GM18507 (cell line): ENCODE measurements around the gene ARG2.

ENCODE experiments used
- DNase-seq: peaks from one replicate; pipeline ENCODE4 v3.0.0; 2011; ENCODE audit warnings: low read depth; ENCODE audit not compliant: insufficient read length; ENCODE audit errors: extremely low spot score
- FAIRE-seq: peaks from 2 replicates; lab custom pipeline; 2011; peaks lifted over from hg19 to GRCh38; lab: Jason Lieb, UNC

ARG2 gene

DNA sequence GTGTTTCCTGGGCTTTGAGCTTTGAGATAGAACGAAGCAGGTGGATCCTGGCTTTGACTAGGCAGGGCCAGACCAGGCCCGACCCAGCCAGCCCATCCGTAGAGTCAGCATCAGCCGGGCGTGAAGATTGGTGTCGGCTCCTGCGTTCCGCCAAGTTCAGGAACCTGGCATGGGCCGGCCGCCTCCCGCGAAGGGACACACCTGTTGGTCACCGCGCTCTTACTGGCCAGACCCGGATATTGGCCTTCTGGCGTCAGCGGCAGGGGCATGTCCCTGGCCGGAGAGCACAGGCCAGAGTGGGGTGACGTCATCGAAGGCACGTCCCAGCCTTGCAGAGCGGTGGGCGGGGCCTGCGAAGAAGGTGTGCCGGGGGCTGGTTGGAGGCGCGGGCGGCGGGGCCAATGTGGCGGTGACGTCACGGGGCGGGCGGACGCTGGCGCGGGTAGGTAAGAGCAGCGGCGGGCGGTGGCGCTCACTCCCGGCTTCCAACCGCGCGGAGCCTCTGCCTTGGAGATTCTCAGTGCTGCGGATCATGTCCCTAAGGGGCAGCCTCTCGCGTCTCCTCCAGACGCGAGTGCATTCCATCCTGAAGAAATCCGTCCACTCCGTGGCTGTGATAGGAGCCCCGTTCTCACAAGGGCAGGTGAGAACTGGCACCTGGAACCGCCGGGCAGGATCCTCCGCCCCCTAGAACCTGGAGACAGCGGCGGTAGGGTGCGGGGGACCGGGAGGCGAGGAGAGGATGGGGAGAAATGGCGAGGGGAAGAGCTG, at the start of gene ARG2:
TSS of gene ARG2 (plus strand) at position 475 of the 771 bp plus-strand sequence. CDS start at position 533, 58 bp downstream.
- DNase-seq = peak; percentile 91
- peak; percentile 89 for FAIRE-seq

DNA sequence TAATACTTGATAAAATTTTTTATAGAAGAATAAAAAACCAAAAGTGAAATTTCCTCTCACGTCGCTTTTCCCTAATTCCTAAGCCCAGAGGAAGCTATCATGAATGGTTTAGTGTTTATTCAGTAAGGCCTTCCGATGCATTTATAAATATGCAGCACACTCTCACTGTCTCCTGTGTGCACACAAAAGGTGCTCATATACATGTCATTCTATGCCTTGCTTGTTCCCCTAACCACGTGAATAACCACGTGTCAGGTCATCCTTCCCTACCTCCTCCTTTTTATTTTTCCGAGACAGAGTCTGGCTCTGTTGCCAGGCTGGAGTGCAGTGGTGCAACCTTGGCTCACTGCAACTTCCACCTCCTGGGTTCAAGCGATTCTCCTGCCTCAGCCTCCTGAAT, 49.3 kb upstream of the ARG2 start:
- DNase-seq (no peak), FAIRE-seq (no peak)

DNA sequence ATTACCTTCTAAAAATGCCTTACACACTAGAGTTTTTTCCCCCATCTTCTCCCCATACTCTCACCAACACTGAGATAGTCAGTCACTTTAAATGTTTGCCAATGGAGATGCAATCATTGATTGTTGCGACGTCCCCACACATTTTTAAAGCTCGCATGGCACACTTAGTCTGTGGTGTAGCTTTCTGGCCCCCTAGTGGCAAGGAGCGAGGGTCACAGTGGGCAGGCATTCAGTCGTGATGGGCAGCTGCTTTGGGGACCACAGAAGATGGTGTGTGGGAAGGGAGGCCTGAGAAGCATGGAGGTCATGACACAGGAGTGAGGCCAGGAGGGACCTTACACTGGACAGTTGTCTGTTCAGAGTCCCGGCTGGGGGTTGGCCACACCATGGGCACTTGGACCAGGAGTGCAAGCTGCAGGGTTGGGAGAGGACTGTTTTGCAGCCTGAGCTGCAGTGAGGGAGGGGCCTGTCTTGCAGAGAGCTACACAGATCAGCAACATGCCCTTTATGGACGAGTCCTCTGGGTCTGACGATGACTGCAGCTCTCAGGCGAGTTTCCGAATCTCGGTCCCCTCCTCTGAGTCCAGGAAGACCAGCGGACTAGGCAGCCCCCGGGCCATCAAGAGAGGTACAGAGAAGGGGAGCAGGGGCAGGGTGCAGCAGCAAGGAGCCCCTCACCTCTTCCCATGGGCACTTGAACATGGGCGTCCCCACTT, 48.3 kb upstream of the ARG2 start:
- FAIRE-seq = peak; percentile 91
- peak; percentile 54 for DNase-seq

GRCh38 chr14:67571991-67572323, 47.8 kb upstream of the ARG2 start:
- FAIRE-seq (no peak), DNase-seq (no peak)

- DNase-seq (no peak), FAIRE-seq (no peak)
These were observed 47.1 kb upstream of the ARG2 start for GRCh38 chr14:67572608-67573007.

DNA sequence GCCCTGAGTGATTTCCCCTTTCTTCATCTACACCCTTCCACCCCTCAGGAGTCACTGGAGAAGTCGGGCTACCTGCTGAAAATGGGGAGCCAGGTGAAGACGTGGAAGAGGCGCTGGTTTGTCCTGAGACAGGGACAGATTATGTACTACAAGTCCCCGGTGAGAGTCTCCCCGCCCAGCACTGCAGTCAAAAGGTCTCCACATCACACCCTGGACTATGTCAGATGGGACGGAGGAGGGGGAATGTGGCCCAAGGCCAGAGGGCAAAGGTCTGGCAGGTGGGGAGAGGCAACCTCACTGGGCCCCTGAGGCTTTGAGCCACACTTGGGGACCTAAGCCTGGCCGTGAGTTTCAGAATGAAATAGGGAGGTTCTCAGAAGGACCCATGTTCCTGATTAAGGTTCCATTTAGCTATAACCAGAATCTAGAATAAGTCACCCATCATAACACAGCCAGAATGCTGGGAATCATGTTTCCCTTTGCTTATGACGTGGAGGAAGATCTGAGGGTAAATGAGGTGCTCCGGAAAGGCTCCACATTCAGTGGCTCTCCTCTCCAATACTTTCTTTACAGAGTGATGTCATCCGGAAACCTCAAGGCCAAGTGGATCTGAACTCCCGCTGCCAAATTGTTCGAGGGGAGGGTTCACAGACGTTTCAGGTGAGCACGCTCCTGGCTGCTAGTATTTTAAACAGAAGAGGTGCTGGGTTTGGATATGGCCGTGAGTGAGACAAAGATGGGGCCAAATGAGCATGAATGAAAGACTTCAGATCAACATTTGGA, 46.3 kb upstream of the ARG2 start:
- DNase-seq = no peak
- FAIRE-seq = no peak

DNA sequence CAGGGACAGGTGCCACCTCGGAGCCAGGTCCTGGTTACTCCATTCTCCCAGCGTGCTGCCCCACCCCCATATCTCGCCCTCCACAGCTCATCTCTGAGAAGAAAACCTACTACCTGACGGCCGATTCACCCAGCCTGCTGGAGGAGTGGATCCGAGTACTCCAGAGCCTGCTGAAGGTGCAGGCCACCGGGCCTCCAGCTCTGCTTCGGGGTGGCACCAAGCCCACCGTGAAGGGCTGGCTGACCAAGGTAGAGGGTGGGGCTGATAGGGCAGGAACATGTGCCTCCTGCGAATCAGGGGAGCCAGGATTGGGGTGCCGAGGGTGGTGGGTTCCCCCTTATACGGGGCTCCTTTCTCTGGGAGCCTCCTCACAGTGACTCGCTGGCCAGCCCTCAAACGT, 45.6 kb upstream of the ARG2 start:
- FAIRE-seq = no peak
- no peak for DNase-seq

- FAIRE-seq (no peak), DNase-seq (no peak)
These were observed 44.9 kb upstream of the ARG2 start for GRCh38 chr14:67574806-67575205.

- DNase-seq (no peak), FAIRE-seq (no peak)
These were observed 44.0 kb upstream of the ARG2 start for GRCh38 chr14:67575684-67576083.

DNA sequence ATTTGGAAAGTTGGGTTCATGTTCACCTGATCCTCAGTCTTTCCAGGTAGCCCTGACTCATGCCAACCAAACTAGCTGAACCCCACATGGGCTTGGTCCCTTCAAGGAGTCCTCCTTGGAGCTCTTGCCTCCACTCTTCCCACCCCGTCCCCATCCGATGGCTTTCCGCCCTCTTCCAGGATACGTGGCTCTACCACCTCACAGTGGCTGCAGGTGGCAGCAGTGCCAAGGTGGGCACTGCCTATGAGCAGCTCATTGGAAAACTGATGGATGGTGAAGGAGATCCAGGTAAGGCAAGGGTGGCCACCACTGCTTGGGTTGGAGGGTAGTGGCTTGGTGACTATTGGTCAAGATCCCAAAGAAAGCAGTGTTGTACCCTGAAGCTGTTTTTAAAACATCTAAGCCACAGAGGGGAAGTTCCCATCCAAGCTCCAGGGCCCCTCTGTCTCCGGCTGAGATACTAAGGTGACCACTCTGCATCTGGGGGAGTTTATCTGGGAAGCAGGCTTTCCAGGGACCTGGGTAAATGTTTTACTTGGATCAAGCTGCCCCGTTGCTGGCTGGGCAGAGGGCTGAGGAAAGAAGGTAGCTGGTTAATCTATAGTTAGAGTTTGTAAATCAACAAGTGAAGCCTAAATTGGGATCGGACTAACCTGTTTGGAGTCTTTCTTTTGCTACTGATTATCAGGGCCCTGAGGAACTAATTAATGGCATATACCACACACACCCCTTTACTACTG, 43.3 kb upstream of the ARG2 start:
- FAIRE-seq (no peak), DNase-seq (no peak)

DNA sequence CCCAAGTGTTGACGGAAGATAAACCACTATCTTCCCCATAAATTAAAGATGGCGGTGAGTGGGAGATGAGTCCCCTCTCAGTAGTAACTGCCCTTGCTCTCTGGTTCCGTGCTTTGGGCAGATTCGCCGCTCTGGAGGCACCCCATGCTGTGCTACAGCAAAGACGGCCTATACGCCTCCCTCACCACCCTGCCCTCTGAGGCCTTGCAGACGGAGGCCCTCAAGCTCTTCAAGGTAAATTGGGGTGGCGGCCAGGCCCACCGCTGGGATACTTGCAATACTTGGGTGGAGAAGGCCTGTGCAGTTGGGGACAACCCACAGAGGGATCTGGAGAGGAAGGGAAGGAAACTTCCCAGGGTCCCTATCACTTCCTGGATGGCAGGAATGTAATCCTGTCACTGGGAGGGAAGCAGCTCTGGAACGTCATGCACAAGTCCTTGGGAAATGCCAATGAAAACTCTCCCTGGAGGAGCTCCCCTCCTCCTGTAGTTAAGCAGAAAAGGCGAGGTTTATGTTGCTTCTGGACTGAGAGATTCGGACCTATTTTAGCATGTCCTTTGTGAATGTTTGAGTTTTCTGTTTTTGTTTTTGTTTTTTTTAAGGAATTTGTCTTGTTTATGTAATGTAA, 42.4 kb upstream of the ARG2 start:
- FAIRE-seq = no peak
- DNase-seq = no peak

DNA sequence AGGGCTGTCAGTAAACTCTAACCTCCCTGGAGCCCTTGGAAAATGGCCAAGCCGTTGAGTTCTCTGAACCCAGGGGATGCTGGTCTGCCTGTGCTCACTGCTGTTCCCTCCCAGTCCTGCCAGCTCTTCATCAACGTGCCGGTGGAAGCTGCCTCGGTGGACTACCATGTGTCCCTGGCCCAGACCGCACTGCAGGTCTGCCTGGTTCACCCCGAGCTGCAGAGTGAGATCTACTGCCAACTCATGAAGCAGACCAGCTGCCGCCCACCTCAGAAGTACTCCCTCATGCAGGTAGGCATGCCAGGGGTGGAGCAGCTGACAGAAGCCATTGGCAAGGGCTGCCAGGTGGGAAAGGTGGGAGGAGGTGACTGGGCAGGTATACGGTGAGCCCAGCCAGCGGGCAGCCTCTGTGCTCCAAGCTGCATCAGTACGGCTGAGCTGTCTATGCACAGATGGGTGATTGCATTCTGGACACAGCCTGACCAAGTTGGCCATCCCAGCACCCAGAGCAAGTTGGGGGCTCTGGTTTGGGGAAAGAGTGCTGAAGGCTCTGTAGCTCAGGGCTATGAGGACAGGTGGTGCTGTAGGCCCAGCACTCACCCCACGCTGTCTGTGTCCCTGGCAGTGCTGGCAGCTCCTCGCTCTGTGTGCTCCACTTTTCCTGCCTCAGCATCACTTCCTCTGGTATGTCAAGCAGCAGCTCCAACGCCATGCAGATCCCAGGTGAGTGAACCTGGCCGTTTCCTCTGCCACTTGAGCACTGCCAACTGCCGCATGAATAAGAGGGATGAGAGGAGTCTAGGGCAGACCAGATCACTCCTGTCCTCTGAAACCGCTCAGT, 41.6 kb upstream of the ARG2 start:
- FAIRE-seq (no peak), DNase-seq (no peak)

DNA sequence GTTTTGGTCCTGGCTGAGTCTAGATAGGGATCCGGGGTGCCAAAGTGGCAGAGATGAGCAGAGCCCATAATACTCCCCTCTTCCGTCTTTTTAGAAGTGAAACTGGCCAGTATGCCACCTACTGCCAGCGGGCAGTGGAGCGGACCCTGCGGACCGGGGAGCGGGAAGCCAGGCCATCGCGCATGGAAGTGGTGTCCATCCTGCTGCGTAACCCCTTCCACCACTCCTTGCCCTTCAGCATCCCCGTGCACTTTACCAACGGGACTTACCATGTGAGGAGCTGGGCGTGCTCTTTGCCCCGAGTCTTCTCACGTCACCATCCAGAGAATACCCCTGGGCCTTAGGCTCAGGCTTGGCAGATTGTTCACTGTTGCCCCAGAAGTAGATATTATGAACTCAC, 40.7 kb upstream of the ARG2 start:
- FAIRE-seq (no peak), DNase-seq (no peak)

DNA sequence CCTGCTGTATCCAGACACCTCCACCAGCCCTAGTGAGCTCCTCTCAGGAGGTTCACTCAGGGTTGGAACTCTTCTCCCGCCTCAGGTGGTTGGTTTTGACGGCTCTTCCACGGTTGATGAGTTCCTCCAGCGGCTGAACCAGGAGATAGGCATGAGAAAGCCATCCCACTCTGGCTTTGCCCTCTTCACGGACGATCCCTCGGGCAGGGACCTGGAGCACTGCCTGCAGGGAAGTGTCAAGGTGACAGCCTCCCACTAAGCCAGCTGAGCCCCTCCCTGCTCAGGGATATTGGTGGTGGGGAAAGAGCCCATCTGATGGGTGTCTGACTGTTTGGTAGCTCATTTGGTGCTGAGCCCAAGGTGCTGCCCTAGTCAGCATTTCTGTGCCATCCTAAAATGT, 40.1 kb upstream of the ARG2 start:
- FAIRE-seq = no peak
- DNase-seq = no peak

DNA sequence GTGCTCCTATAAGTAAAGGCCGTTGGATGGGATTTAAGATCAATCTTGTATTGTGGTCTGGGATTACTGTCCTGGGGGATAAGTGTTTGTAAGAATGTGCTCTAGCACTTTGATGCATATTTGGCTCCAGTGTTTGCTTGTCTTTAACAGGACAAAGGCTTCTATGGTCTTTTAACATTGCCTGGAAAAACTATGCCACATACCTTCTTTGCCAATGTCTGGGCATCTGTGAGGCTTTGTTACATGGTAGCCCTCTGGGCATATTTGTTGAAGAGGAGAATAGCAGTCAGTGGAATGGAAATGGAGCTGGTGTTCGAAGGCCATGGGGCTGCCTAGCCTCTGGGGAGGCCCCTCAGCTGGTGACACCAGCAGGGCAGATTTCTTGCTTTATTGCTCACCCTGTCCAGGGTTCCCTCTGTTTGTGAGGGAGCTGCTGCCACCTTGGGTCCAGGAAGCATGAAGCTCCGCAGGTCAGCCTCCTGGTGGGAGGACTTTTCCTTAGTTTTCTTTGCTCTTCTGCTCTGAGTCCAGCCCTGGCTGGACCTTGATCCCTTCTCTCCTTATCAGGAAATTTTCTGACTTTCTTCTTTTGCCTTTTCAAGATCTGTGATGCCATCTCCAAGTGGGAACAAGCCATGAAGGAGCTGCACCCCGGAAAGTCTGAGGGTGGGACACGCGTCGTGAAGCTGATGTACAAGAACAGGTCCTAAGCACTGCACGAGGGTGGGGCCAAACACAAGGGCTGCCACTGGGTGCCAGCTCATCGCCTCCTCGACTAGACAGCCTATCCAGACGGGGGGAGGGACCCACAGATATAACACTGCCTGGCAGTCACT, 39.2 kb upstream of the ARG2 start:
- no peak for FAIRE-seq

DNA sequence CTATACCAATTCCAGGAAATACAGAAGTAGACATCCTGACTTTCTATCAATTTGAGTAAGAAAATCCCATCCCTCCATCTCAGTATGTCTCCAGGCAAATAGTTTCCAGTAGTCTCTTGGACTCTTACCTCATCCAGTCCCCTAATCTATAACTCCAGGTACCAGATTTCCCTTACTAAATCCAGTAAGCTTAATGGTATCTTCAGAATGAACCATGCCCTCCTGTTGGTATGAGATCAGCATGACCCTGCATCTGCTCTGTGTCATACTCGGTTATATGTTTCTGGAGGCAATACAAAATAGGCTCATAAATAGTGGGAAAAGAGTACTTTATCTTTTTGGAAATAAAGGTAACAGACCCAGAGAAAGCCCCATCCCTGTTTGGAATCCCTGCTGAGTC, 38.1 kb upstream of the ARG2 start:
- FAIRE-seq = no peak
- no peak for DNase-seq

More for the DNA sequence above, 39.2 kb upstream of the ARG2 start:
- DNase-seq = no peak

GRCh38 chr14:67582061-67582460, 37.7 kb upstream of the ARG2 start:
- FAIRE-seq (no peak), DNase-seq (no peak)
